LNCAP (cell line): ENCODE results near the gene GATA5.

Experiments
- CTCF ChIP-seq: fragments of 450-650 bp; IDR thresholded peaks from 2 replicates; pipeline ENCODE4 v1.5.1; 2017; ENCODE audit warnings: mild to moderate bottlenecking

The GATA5 gene

GRCh38 chr20:62489932-62490263, 14.1 kb upstream of the GATA5 start:
- TF ChIP-seq CTCF = no peak

- TF ChIP-seq CTCF = no peak
These were observed 13.6 kb upstream of the GATA5 start for GRCh38 chr20:62489186-62489931.

- no peak for TF ChIP-seq CTCF
These were observed 12.7 kb upstream of the GATA5 start for GRCh38 chr20:62488470-62488869.

- TF ChIP-seq CTCF = no peak
These were observed 12.0 kb upstream of the GATA5 start for GRCh38 chr20:62487561-62488354.

- TF ChIP-seq CTCF = no peak
These were observed 11.3 kb upstream of the GATA5 start for GRCh38 chr20:62487118-62487517.

- no peak for TF ChIP-seq CTCF
These were observed 10.7 kb upstream of the GATA5 start for GRCh38 chr20:62486484-62486883.

GRCh38 chr20:62485701-62486089, 9.9 kb upstream of the GATA5 start:
- no peak for TF ChIP-seq CTCF
